Measurements from ENCODE around the gene GLB1L2. TPM values are rescaled to one million over a fixed set of nuclear protein-coding genes. Genes with fewer than 3 reads are reported as not detected.

The GLB1L2 gene
- polyA plus RNA-seq, 1 of the 3 experiments (the other 2 are of a cell fraction): 3.4 TPM

DNA sequence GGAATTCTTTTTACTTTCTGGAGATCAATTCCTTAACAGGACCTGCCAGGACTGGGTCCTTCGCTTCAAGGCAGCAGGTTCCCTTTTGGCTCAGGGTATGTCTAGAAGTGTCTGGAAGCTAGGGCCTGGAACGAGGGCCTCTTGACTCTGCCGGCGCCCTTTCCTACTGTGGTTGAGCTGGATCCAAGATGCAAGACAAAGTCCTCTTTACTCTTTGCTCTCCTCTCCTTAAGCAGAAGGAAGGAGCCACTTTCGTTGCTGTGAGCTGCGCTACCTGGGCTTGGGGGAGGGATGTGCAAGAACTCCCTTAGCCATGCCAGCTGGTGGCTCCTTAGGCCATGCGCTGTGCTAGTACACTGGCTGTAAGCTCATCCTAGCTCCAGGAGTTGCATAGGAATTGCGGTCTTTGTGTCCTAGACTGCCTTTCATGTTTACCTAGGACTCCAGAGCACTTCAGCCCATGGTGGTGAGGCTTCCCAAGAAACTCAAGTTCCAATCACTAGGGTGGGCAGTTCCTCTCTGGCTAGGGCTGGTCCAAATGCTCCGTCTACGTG is 18.1 kb downstream of the GLB1L2 start:
- ChIA-PET CTCF (interaction anchor here (1.2 kb wide), 1 partner anchor 10 kb away, joined by 3 read pairs; no protein-coding TSS in a partner anchor), POLR2A (no interaction called here)
- Histone ChIP-seq H3K9me2 (no peaks in the 10 kb centered on the region), H3K4me3 (ENCODE audit: low read depth in 2 of 2, low read length in 1 of 2) (no peak overlapping the region), H3K9me3 (no peaks in the 10 kb centered on the region), H3K79me2 (ENCODE audit: insufficient read depth) (no peaks in the 10 kb centered on the region), H3F3A (replicated peaks; ENCODE audit: insufficient read depth) (no peaks in the 10 kb centered on the region), H4K20me1 (ENCODE audit: insufficient read depth) (no peaks in the 10 kb centered on the region), H3K27ac (ENCODE audit: low read depth in 2 of 2, low read length in 1 of 2) (no peak overlapping the region), H3K4me2 (no peak overlapping the region), H3K27me3 (ENCODE audit: insufficient read depth) (no peaks in the 10 kb centered on the region), H3K4me1 (ENCODE audit: control insufficient read depth in 1 of 2, insufficient read depth in 2 of 2, low read depth in 1 of 2, low read length in 1 of 2) (no peaks in the 10 kb centered on the region), H3K9ac (no peak overlapping the region), H2AFZ (ENCODE audit: low read depth) (no peak overlapping the region), H3K36me3 (replicated peaks in 1 of 2; ENCODE audit: control insufficient read depth in 1 of 2, insufficient read depth in 2 of 2, low read length in 1 of 2) (no peaks in the 10 kb centered on the region)
- WGBS (ENCODE audit: low lambda C conversion rate): 64% methylated on average over 6 of the region's 10 CpGs
- TF ChIP-seq GABPA (IDR thresholded peaks at IDR 0.05; ENCODE audit: low read depth) (no peak), FOXJ3 (CRISPR knock-in tag; IDR thresholded peaks at IDR 0.05) (no peak), TEAD4 (IDR thresholded peaks at IDR 0.05; ENCODE audit: borderline replicate concordance, insufficient read depth) (no peak), NFIC (IDR thresholded peaks at IDR 0.05; ENCODE audit: borderline replicate concordance) (no peak), NRF1 (IDR thresholded peaks at IDR 0.05; ENCODE audit: low read depth, low read length) (no peak), MEF2A (IDR thresholded peaks at IDR 0.05; ENCODE audit: borderline replicate concordance, low read depth) (no peak), CHD2 (IDR thresholded peaks at IDR 0.05; ENCODE audit: low read length, partially characterized antibody) (no peak), SMC3 (IDR thresholded peaks at IDR 0.05; ENCODE audit: low read depth, low read length) (no peak), FOXM1 (IDR thresholded peaks at IDR 0.05; ENCODE audit: low read depth) (no peak), RAD21 (IDR thresholded peaks at IDR 0.05; ENCODE audit: low read length) (no peak), SIN3A (IDR thresholded peaks at IDR 0.05; ENCODE audit: borderline replicate concordance, low read depth, low read length) (no peak), RXRA (IDR thresholded peaks at IDR 0.05; ENCODE audit: borderline replicate concordance, low read depth) (no peak)
- TF ChIP-seq, protein P1, sequence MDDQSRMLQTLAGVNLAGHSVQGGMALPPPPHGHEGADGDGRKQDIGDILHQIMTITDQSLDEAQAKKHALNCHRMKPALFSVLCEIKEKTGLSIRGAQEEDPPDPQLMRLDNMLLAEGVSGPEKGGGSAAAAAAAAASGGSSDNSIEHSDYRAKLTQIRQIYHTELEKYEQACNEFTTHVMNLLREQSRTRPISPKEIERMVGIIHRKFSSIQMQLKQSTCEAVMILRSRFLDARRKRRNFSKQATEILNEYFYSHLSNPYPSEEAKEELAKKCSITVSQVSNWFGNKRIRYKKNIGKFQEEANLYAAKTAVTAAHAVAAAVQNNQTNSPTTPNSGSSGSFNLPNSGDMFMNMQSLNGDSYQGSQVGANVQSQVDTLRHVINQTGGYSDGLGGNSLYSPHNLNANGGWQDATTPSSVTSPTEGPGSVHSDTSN (IDR thresholded peaks at IDR 0.05): no peak
- TF ChIP-seq, protein P2, sequence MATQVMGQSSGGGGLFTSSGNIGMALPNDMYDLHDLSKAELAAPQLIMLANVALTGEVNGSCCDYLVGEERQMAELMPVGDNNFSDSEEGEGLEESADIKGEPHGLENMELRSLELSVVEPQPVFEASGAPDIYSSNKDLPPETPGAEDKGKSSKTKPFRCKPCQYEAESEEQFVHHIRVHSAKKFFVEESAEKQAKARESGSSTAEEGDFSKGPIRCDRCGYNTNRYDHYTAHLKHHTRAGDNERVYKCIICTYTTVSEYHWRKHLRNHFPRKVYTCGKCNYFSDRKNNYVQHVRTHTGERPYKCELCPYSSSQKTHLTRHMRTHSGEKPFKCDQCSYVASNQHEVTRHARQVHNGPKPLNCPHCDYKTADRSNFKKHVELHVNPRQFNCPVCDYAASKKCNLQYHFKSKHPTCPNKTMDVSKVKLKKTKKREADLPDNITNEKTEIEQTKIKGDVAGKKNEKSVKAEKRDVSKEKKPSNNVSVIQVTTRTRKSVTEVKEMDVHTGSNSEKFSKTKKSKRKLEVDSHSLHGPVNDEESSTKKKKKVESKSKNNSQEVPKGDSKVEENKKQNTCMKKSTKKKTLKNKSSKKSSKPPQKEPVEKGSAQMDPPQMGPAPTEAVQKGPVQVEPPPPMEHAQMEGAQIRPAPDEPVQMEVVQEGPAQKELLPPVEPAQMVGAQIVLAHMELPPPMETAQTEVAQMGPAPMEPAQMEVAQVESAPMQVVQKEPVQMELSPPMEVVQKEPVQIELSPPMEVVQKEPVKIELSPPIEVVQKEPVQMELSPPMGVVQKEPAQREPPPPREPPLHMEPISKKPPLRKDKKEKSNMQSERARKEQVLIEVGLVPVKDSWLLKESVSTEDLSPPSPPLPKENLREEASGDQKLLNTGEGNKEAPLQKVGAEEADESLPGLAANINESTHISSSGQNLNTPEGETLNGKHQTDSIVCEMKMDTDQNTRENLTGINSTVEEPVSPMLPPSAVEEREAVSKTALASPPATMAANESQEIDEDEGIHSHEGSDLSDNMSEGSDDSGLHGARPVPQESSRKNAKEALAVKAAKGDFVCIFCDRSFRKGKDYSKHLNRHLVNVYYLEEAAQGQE (IDR thresholded peaks at IDR 0.05; ENCODE audit: low read depth, low read length): no peak
- TF ChIP-seq, protein P3, sequence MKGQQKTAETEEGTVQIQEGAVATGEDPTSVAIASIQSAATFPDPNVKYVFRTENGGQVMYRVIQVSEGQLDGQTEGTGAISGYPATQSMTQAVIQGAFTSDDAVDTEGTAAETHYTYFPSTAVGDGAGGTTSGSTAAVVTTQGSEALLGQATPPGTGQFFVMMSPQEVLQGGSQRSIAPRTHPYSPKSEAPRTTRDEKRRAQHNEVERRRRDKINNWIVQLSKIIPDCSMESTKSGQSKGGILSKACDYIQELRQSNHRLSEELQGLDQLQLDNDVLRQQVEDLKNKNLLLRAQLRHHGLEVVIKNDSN (IDR thresholded peaks at IDR 0.05; ENCODE audit: borderline replicate concordance, low read depth): no peak
- TF ChIP-seq, protein P4, sequence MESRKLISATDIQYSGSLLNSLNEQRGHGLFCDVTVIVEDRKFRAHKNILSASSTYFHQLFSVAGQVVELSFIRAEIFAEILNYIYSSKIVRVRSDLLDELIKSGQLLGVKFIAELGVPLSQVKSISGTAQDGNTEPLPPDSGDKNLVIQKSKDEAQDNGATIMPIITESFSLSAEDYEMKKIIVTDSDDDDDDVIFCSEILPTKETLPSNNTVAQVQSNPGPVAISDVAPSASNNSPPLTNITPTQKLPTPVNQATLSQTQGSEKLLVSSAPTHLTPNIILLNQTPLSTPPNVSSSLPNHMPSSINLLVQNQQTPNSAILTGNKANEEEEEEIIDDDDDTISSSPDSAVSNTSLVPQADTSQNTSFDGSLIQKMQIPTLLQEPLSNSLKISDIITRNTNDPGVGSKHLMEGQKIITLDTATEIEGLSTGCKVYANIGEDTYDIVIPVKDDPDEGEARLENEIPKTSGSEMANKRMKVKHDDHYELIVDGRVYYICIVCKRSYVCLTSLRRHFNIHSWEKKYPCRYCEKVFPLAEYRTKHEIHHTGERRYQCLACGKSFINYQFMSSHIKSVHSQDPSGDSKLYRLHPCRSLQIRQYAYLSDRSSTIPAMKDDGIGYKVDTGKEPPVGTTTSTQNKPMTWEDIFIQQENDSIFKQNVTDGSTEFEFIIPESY (IDR thresholded peaks at IDR 0.05; ENCODE audit: borderline replicate concordance, low read depth): no peak
- TF ChIP-seq, protein P5, sequence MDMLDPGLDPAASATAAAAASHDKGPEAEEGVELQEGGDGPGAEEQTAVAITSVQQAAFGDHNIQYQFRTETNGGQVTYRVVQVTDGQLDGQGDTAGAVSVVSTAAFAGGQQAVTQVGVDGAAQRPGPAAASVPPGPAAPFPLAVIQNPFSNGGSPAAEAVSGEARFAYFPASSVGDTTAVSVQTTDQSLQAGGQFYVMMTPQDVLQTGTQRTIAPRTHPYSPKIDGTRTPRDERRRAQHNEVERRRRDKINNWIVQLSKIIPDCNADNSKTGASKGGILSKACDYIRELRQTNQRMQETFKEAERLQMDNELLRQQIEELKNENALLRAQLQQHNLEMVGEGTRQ (IDR thresholded peaks at IDR 0.05; ENCODE audit: borderline replicate concordance, low read depth, low read length): no peak
- TF ChIP-seq, protein P6, sequence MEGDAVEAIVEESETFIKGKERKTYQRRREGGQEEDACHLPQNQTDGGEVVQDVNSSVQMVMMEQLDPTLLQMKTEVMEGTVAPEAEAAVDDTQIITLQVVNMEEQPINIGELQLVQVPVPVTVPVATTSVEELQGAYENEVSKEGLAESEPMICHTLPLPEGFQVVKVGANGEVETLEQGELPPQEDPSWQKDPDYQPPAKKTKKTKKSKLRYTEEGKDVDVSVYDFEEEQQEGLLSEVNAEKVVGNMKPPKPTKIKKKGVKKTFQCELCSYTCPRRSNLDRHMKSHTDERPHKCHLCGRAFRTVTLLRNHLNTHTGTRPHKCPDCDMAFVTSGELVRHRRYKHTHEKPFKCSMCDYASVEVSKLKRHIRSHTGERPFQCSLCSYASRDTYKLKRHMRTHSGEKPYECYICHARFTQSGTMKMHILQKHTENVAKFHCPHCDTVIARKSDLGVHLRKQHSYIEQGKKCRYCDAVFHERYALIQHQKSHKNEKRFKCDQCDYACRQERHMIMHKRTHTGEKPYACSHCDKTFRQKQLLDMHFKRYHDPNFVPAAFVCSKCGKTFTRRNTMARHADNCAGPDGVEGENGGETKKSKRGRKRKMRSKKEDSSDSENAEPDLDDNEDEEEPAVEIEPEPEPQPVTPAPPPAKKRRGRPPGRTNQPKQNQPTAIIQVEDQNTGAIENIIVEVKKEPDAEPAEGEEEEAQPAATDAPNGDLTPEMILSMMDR (IDR thresholded peaks at IDR 0.05): no peak
- no peak for DNase-seq
